Hindlimb muscle (tissue), 1 donor: ENCODE results near the gene CHST3. TPM values are rescaled to one million over a fixed set of nuclear protein-coding genes. Genes with fewer than 3 reads are reported as not detected.
"Not testable (repeated sequence)": the region's sequence is repeated elsewhere in the genome, so short reads cannot be mapped to it uniquely, and the experiment has no call there.

Experiments used
- DNase-seq: peaks from one replicate; pipeline ENCODE4 v3.0.0-alpha.2; 2013
- polyA plus RNA-seq: library from polyadenylated mRNA; unstranded; fragments of 120-200 nt; gene quantifications from one replicate; pipeline ENCODE4 v1.2.1, GENCODE V29; 2013; ENCODE audit not compliant: insufficient read length

Gene CHST3
- polyA plus RNA-seq, 1 donor, result 16.2 TPM

- no peak for DNase-seq
These were observed 9.7 kb downstream of the CHST3 start for GRCh38 chr10:71973777-71974488.

GRCh38 chr10:71974489-71975021 is 10.4 kb downstream of the CHST3 start:
- no peak for DNase-seq

- DNase-seq, result peak; percentile 70
These were observed 11.1 kb downstream of the CHST3 start for GRCh38 chr10:71975087-71975870.

GRCh38 chr10:71975871-71976725 is 11.9 kb downstream of the CHST3 start:
- no peak for DNase-seq

GRCh38 chr10:71977614-71977903 is 13.4 kb downstream of the CHST3 start:
- DNase-seq, result not testable (repeated sequence)

- DNase-seq, result no peak
These were observed 14.3 kb downstream of the CHST3 start for GRCh38 chr10:71978476-71978875.

- DNase-seq, result no peak
These were observed 14.9 kb downstream of the CHST3 start for GRCh38 chr10:71978988-71979691.

GRCh38 chr10:71979692-71980062 is 15.5 kb downstream of the CHST3 start:
- no peak for DNase-seq

GRCh38 chr10:71980181-71981014 is 16.2 kb downstream of the CHST3 start:
- DNase-seq, result no peak

GRCh38 chr10:71981015-71981875 is 17.1 kb downstream of the CHST3 start:
- no peak for DNase-seq

- DNase-seq, result no peak
These were observed 17.7 kb downstream of the CHST3 start for GRCh38 chr10:71981876-71982230.

- no peak for DNase-seq
These were observed 18.3 kb downstream of the CHST3 start for GRCh38 chr10:71982269-71983178.

- DNase-seq, result no peak
These were observed 20.1 kb downstream of the CHST3 start for GRCh38 chr10:71984126-71984808.

GRCh38 chr10:71984809-71985388 is 20.7 kb downstream of the CHST3 start:
- DNase-seq, result no peak

GRCh38 chr10:71985542-71986250 is 21.5 kb downstream of the CHST3 start:
- DNase-seq, result no peak

GRCh38 chr10:71988895-71989294 is 24.7 kb downstream of the CHST3 start:
- not testable (repeated sequence) for DNase-seq

- no peak for DNase-seq
These were observed 25.7 kb downstream of the CHST3 start for GRCh38 chr10:71989661-71990454.
